ENCODE results near the gene KRTAP4-9. TPM values are rescaled to one million over a fixed set of nuclear protein-coding genes. Genes with fewer than 3 reads are reported as not detected.

Gene KRTAP4-9
- total and polyA plus RNA-seq, 10 of the 15 experiments (the other 5 are each of a cell fraction or from before 2014, with no cell fraction given): not detected

DNA sequence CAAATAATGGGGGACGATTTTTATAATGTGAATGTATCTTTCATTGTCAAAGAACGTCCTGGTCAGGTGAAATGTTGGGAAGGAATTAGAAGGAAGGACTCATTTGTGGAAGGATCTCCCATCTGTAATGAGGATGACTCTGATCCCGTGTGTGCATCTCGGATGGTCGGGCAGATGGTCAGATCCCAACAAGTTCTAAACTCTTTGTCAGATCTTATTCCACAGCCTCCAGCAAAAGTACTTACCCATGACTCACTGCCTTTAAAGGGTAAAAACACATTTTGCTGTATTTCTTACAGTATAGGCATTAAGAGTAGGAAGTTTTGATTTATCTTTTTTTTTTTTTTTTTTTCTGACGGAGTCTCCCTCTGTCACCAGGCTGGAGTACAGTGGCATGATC is 6.7 kb upstream of the KRTAP4-9 start (continued):
- TF ChIP-seq PRDM15 (CRISPR knock-in tag; IDR thresholded peaks at IDR 0.05) (no peak), SIX5 (IDR thresholded peaks at IDR 0.05; ENCODE audit: low read depth, low read length, severe bottlenecking) (no peak), SUPT20H (IDR thresholded peaks at IDR 0.05; ENCODE audit: borderline replicate concordance, control insufficient read depth, low read depth, low read length) (no peak), NR2F1 (conservative IDR thresholded peaks at IDR 0.05) (no peak), CBFB (IDR thresholded peaks at IDR 0.05; ENCODE audit: low read depth) (no peak), EZH2 (IDR thresholded peaks at IDR 0.05; ENCODE audit: borderline replicate concordance, control insufficient read depth, low read depth, low read length) (no peak), SMAD1 (IDR thresholded peaks at IDR 0.05; ENCODE audit: low read depth, partially characterized antibody) (no peak), SREBF1 (IDR thresholded peaks at IDR 0.05; ENCODE audit: low read length) (no peak), FOXK2 (IDR thresholded peaks at IDR 0.05) (no peak), CREB1 (IDR thresholded peaks at IDR 0.05; ENCODE audit: low read depth) (no peak), EP300 (IDR thresholded peaks at IDR 0.05; ENCODE audit: borderline replicate concordance in 1 of 2, control insufficient read depth in 1 of 2, low read depth in 2 of 2, low read length in 2 of 2) (no peak), TCF7 (IDR thresholded peaks at IDR 0.05; ENCODE audit: borderline replicate concordance) (no peak), NKRF (conservative IDR thresholded peaks at IDR 0.05) (no peak), KDM1A (IDR thresholded peaks at IDR 0.05; ENCODE audit: borderline replicate concordance) (no peak), CBX5 (IDR thresholded peaks at IDR 0.05; ENCODE audit: low read depth) (no peak)
- TF ChIP-seq, protein P1, sequence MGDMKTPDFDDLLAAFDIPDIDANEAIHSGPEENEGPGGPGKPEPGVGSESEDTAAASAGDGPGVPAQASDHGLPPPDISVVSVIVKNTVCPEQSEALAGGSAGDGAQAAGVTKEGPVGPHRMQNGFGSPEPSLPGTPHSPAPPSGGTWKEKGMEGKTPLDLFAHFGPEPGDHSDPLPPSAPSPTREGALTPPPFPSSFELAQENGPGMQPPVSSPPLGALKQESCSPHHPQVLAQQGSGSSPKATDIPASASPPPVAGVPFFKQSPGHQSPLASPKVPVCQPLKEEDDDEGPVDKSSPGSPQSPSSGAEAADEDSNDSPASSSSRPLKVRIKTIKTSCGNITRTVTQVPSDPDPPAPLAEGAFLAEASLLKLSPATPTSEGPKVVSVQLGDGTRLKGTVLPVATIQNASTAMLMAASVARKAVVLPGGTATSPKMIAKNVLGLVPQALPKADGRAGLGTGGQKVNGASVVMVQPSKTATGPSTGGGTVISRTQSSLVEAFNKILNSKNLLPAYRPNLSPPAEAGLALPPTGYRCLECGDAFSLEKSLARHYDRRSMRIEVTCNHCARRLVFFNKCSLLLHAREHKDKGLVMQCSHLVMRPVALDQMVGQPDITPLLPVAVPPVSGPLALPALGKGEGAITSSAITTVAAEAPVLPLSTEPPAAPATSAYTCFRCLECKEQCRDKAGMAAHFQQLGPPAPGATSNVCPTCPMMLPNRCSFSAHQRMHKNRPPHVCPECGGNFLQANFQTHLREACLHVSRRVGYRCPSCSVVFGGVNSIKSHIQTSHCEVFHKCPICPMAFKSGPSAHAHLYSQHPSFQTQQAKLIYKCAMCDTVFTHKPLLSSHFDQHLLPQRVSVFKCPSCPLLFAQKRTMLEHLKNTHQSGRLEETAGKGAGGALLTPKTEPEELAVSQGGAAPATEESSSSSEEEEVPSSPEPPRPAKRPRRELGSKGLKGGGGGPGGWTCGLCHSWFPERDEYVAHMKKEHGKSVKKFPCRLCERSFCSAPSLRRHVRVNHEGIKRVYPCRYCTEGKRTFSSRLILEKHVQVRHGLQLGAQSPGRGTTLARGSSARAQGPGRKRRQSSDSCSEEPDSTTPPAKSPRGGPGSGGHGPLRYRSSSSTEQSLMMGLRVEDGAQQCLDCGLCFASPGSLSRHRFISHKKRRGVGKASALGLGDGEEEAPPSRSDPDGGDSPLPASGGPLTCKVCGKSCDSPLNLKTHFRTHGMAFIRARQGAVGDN (IDR thresholded peaks at IDR 0.05): no peak
- TF ChIP-seq, protein P2, sequence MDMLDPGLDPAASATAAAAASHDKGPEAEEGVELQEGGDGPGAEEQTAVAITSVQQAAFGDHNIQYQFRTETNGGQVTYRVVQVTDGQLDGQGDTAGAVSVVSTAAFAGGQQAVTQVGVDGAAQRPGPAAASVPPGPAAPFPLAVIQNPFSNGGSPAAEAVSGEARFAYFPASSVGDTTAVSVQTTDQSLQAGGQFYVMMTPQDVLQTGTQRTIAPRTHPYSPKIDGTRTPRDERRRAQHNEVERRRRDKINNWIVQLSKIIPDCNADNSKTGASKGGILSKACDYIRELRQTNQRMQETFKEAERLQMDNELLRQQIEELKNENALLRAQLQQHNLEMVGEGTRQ (IDR thresholded peaks at IDR 0.05; ENCODE audit: borderline replicate concordance, low read depth, low read length): no peak
